Measurements from ENCODE around the gene CREM.

DNA sequence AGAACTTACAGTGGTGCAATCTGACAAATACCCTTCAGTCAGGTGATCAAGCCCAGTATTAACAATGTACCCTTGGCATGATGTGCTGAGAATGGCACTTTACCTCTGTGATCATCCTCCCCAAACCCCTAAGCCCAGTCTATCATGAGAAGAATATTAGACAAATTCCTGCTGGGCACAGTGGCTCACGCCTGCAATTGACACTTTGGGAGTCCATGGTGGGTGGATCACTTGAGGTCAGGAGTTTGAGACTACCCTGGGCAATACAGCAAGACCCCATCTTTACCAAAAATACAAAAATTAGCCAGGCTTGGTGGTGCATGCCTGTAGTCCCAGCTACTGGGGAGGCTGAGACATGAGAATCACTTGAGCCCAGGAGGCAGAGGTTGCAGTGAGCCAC, 29.1 kb upstream of the CREM start:
- TF ChIP-seq, protein P1, sequence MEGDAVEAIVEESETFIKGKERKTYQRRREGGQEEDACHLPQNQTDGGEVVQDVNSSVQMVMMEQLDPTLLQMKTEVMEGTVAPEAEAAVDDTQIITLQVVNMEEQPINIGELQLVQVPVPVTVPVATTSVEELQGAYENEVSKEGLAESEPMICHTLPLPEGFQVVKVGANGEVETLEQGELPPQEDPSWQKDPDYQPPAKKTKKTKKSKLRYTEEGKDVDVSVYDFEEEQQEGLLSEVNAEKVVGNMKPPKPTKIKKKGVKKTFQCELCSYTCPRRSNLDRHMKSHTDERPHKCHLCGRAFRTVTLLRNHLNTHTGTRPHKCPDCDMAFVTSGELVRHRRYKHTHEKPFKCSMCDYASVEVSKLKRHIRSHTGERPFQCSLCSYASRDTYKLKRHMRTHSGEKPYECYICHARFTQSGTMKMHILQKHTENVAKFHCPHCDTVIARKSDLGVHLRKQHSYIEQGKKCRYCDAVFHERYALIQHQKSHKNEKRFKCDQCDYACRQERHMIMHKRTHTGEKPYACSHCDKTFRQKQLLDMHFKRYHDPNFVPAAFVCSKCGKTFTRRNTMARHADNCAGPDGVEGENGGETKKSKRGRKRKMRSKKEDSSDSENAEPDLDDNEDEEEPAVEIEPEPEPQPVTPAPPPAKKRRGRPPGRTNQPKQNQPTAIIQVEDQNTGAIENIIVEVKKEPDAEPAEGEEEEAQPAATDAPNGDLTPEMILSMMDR (IDR thresholded peaks at IDR 0.05; ENCODE audit: low read depth, low read length), result no peak
- TF ChIP-seq POLR2A (IDR thresholded peaks at IDR 0.05; ENCODE audit: extremely low read depth, insufficient read length), result no peak

Data from NB4 (cell line).